GM12874 (cell line): ENCODE data around the gene MECR.

Experiments
- TF ChIP-seq, protein P1 (sequence below): IDR thresholded peaks from 2 replicates; pipeline ENCODE4 v1.5.1; 2011; ENCODE audit warnings: low read depth, mild to moderate bottlenecking, control low read depth, low read length, moderate library complexity; ENCODE audit not compliant: insufficient read depth

MECR gene

DNA sequence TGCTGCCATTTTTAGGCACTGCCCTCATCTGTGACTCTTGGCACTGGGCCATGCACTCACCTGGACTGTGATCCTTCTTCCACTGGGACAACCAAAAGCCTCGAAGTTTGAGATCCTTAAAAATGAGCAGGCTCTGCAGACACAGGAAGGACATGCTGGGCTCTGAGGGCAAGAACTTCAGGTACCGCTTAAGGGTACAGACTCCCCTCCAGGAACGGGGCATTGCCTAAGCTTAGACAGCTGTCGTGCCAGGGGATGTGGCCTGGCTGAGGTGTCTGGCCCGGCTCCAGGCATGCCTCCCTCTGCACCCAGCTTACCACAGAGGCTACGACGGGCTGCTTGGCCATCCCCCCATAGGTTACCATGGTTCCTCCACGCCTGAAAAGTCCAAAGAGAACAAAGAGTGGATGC, 34.8 kb downstream of the MECR start:
- TF ChIP-seq, protein P1, sequence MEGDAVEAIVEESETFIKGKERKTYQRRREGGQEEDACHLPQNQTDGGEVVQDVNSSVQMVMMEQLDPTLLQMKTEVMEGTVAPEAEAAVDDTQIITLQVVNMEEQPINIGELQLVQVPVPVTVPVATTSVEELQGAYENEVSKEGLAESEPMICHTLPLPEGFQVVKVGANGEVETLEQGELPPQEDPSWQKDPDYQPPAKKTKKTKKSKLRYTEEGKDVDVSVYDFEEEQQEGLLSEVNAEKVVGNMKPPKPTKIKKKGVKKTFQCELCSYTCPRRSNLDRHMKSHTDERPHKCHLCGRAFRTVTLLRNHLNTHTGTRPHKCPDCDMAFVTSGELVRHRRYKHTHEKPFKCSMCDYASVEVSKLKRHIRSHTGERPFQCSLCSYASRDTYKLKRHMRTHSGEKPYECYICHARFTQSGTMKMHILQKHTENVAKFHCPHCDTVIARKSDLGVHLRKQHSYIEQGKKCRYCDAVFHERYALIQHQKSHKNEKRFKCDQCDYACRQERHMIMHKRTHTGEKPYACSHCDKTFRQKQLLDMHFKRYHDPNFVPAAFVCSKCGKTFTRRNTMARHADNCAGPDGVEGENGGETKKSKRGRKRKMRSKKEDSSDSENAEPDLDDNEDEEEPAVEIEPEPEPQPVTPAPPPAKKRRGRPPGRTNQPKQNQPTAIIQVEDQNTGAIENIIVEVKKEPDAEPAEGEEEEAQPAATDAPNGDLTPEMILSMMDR = no peak

DNA sequence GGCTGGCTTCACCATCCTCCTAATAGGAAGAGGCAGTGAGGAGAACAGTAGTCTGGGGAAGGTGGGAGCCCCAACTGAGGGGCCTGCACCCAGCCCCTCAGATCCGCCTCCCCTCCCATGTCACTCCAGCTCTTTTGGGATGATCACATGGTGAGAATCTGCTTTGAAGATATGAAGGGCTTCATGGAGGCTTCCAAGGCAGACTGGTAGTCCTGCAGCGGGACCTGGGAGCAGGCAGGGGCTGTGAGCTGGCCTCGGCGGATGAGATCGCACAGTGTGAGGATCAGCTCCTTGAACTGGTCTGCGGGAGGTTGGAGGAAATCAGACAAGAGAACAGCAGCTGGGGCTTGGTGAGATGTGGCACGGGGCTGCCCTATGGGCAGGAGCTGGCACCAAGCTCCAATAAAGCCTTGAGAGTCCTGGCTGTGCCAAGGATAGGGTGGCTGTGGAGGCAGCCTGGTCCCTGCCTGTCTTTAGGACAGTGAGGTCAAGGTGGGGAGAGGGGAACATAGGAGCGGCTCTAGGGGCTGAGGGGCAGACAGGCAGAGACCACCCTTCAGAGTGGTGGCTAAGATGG, 36.8 kb downstream of the MECR start:
- TF ChIP-seq, protein P1 = no peak

DNA sequence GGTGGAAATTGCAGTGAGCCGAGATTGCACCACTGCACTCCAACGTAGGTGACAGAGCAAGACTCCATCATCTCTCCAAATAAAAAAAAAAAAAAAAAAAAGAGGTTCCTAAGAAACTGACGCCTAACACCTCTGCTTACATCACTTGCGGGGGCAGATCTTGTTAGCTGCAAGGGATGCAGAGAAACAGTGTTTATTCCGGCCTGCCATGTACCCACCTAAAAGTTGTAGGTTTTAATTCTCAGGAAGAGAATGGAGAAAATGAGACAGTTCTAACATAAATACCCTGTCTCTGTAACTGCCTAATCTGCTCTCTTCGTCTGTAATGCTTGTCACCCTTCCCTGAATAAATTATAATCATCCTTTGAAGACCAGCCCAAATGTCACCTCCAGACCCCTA, 40.0 kb downstream of the MECR start:
- TF ChIP-seq, protein P1 = no peak

DNA sequence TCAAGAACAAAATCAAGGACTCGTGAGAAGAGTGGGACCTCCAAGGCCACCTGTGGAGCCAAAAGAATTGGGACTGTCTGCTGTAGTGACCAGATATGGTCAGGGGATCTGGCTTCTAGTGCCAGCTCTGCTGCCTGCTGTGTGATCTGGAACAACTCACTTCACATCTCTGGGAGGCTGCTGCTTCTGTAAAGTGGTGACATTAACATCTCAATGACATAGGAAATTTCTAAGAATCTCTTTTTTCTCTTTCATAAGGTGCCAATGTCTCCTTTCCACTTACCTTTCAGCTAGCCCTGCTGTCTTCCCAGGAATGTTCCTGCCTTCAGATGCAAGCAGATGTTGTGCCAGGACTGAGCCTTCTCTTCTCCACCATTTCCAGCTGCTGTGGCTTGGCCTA, 44.0 kb downstream of the MECR start:
- TF ChIP-seq, protein P1 = no peak

DNA sequence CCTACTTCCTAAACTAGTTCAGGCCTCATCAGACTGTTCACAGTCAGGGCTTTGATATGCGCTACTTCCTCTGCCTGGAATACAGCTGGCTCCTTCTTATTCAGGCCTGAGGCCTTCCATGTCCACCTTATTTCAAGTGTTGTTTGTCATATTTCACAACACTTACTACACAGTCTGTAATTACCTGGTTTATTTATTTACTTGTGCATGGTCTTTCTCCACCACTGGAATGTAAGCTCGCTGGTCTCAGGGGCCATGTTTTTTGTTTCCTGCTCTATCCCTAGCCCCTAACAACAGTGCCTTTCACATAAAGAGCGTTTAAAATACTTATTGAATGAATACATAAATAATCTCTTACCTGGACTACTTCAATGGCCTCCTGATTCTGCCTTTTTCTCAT, 44.5 kb downstream of the MECR start:
- TF ChIP-seq, protein P1 = no peak

GRCh38 chr1:29183287-29183686, 47.4 kb downstream of the MECR start:
- TF ChIP-seq, protein P1 = no peak

DNA sequence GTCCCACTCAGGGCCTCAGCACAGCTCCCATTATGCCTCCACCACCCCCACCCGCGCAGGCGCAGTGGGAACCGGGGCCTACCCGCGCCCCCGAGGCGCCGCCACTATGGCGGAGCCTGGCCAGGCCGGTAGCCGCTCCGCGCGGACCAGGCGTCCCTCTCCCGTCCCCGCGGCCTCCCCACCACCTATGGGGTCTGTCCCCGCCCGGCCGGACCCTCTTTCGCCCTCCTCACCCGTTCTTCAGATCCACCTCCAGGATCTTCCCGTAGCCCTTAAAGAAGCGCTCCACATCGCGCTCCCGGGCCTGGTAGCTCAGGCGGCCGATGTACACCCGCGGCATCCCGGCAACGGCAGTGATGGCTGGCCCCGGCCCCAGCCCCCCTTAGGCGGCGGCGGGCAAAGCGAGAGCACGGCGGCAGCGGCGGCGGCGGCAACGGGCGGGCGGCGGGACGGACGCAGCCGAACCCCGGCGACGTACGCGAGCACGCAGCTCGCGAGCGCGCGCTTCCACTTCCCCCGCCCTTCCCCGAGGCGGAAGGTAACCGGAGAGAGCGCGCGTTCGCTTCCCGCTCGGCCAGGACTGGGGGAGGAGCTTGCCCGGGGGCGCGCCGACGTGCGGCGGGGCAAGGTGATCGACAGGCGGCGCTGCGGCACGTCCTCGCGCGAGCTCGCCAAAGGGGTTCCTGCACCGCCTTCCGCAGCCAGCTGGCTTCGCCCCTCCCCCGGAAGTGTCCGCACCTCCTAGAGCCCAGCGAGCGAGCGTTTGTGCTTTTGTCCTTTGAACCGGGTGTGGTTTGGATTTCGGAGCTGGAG, 49.1 kb downstream of the MECR start, which contains the start of gene SRSF4:
SRSF4 (minus strand) TSS at position 488 of the 813 bp plus-strand sequence; CDS start at position 340, 148 bp downstream.
- TF ChIP-seq, protein P1 = peak; percentile 75
